Inflammatory macrophage (primary cell): ENCODE data around the gene RTP4.
A peak's percentile ranks its signal among the peaks of the same experiment; 100 is the strongest.

Experiments
- DNase-seq, 2 donors: peaks; one replicate each; pipeline ENCODE4 v3.0.0-alpha.2; 2020 to 2022
- total RNA-seq, 18 experiments: gene quantifications; one replicate each; lab custom pipeline; 2026; ENCODE audit warnings: mixed read lengths in 6 of 18, inconsistent platforms in 2 of 18; lab: John Stamatoyannopoulos, UW

The RTP4 gene, protein sequence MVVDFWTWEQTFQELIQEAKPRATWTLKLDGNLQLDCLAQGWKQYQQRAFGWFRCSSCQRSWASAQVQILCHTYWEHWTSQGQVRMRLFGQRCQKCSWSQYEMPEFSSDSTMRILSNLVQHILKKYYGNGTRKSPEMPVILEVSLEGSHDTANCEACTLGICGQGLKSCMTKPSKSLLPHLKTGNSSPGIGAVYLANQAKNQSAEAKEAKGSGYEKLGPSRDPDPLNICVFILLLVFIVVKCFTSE
- total RNA-seq, result 1.4 to 29.2 (median 5.0) reads per million in 18 experiments

DNA sequence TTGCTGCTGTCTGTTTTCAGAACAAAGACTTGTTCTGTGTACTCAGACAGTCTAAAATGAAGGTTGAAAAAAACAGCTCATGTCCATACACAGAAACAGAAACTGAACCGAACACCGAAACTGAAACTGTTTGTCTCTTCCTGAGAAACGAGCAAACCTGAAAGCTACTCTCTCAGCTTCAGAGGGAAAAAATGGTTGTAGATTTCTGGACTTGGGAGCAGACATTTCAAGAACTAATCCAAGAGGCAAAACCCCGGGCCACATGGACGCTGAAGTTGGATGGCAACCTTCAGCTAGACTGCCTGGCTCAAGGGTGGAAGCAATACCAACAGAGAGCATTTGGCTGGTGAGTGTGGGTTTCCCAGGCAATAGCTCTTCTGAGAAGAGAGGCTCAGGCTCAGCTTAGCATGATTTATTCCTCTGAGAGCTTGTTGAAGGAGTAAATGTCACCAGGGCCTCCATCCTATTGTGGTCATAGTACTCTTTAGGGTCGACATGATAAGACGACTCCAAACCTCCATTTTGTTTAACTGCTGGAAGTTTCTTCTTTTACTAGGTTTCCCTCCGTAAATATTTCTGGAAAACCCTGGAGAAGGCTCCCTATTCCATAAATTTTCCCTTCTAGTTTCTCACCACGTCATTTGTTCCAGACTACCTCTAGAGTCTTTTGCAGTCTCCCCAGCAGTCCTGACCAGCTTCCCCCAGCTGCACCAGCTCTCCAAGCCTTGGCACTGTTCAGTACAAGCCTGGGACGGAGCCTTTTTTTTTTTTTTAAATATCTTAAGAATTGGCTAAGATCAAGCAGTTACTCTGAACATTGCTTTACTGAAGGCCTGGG is at the start of gene RTP4:
TSS of gene RTP4 (plus strand) at position 135 of the 838 bp plus-strand sequence. CDS start at position 192, 57 bp downstream.
- DNase-seq, result peak; percentile 63 to 66

DNA sequence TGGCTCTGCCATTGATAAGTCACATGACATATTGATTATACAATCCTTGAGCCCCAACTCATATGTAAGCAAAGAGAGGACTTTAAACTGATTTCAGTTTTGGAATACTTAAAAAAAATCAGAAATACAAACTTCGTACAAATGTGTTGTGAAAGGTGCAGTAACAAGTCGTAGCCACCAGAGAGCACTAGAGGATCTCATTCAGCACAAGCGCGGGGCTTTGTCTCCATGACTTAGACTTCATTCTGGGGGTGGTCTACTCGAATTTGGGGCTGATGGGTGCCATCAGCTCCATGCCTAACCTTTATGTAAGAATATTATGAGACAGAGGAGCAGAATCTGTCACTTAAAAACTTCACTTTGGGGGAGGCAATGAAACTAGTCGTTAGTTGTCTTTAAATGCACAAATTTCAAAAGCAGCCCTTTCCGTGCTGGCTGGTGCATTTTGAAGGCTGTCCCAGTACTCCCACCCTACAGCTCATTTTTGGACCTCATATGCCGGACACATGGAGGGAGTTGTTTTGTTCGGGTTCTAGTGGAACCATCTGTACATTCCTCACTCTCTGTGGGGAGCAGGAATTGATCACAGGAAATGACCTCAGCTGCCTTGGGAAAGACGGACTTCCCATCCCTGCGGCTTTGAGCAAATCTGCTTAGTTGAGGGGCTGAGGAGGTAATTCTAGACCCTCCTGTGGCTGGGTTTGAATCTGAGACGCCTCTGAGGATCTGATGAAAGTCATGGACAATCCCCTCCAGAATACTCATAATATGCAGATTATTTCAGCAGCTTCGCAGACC is 49.2 kb upstream of the RTP4 start:
- DNase-seq, result peak; percentile 28 to 47

DNA sequence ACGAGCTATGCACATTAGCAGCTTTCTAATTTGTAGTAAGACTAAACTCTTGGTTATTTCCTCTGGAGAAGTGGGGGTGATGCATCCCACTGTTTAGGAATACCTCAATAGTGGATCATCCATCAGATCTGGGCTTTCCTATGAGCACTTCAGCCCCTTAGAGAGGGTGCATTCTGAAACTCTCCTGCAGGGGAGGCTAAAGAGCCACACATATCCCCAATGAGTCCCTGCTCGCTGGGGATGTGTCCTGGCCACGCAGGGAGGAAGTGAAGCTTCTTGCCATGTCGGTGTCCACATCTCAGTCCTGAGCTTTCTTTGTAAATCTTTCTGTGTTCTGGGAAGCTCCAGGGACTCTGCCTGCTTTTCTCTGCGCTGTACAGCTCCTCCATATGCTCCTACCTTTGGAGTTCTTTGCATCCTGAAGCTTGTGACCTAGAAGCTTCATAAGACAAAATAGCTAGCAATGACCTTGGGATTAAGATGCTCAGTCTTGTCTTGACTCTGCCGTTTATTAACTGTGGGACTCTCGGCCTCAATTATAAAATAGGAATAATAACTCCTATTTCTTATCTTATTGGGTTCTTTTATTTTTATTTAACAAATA is 48.4 kb upstream of the RTP4 start:
- DNase-seq, result peak; percentile 88 to 91

DNA sequence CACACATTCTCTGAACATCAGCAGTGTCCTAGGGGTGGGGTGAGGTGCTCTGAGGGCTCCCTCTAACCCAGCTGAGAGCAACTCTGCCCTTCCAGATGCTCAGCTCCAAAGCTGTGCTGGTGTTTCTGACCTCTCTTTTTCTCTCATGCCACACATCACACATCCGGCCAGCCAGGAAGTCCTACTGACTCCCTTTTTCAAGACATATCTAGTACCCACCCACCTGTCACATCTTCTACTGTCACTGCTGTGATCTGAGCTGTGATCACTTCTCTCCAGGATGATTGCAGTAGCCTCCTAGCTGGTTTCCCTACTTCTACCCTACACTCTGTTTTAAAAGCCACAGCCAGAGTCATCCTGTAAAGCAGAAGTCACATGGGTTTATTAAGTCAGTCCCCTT is 46.4 kb upstream of the RTP4 start:
- no peak for DNase-seq

DNA sequence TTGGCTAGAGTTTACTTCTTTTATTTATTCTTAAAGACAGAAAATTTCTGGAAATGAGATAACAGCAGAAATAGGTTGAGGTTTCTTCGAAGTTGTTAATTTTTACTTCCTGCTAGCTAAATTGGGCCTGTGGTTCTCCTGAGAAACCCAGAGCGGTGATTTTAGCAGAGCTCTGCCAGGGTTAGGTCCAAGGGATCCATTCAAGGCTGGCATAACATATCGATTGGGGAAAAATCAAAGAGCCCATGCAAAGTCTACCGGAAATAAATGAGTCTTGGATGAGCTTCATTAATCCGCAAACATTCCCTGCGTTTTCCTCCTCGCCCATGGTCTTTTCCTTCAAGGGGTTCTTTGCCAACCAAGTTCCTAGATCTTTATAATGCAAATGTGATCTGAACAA is 45.9 kb upstream of the RTP4 start:
- no peak for DNase-seq

DNA sequence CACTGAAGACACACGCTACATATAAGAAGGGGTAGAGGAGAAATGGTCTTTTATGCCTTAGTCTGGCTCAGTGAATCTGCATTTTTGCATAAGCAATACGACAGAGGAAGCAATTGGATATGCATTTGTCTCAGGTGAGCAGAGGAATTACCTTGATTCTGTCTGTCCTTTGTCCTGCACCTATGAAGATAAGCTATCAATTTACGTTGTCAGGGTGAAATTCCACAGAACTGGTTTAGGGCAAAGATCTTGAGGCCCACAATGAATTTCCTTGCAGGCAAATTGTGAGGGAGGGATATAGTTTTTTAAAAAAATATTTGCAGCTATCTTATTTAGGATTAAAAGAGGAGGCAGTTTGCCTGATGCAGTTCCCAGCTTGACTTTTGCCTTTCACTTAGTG is 45.1 kb upstream of the RTP4 start:
- DNase-seq, result no peak

DNA sequence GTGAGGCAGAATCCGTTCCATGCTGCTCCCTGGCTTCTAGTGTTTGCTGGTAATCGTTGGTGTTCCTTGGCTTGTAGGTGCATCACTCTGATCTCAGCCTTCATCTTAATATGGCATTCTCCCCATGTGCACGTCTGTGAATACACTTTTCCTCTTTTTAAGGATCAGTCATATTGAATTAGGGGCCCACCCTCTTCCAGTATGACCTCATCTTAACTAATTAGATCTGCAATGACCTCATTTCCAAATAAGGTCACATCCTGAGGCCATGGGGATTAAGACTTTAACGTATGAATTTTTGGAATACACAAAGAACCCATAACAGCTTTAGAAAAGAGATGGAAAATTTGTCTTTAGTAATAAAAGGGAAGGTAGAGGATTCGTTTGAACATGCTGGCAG is 42.6 kb upstream of the RTP4 start:
- no peak for DNase-seq

DNA sequence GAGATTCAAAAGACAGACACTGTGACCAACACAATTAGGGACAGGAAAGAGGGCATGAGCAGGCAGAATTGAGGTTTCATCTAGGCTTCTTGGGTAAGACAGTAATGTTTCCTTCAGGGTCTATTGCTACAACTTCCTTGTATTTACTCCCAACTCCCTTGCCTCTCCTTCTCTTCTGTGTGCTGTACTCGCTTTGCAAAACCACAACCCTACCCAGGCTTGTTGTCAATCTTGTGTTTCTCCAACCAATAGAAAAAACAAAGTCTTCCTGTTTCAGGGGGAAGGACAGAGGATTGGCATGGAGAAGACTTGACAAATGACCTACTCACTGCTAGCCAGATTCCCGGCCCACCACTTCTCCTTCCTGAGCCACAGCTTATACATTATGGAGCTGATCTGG is 40.3 kb upstream of the RTP4 start:
- DNase-seq, result peak; percentile 40 to 52

DNA sequence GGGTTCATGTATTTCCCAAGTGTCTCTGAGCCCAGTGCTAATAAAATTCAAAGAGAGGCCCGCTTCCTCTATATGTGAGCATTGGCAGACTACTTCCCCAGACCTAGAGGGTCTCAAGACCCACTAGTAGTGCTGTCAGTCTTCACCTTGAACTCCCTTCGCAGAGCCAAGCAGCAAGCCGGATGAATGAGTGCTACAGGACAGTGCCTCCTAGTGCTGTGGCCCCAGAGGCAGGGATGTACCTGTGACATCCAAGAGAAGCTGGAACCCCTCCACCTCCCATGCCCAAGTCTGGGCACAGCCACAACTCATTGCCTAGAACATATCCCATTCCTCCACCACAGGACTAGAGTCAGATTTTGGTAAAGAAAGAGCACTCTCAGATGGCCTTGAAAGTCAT is 39.5 kb upstream of the RTP4 start:
- no peak for DNase-seq

DNA sequence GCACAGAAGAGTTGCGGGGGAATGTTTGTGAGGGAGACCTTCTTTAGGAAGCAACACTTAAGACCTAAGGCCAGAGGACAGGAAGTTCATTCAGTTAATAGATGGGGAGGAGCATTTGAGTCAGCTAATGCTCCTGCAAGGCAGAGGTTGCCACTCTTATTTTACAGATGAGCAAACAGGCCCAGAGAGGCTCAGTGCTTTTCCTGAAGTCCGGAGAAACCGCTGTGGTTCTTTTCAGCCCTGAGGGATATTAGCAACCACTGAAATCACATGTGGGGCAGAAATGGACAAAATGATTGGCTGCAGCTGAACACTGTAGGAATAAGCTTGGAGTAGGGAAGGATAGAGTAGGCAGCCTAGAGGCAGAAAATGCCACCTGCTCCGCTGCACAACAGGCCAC is 33.3 kb upstream of the RTP4 start:
- no peak for DNase-seq

DNA sequence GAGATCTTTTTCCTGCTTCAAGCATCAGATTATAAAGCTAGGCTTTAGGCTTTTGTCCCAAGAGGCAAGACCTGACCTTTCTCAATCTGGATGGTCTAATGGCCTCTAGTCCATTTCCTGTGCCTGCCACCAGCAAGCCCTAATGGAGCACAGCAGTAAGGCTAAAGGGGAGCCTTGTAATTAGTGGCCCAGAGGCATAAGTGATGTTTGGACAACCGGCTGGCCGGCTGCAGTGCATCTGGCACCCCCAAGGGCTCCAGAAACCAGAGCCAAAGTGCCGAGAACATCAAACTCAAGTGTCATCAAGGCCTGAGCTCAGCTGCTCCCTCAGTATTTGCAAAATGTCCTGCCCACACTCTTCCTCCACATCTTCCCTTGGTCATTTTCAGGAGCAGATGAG is 31.9 kb upstream of the RTP4 start:
- DNase-seq, result no peak

DNA sequence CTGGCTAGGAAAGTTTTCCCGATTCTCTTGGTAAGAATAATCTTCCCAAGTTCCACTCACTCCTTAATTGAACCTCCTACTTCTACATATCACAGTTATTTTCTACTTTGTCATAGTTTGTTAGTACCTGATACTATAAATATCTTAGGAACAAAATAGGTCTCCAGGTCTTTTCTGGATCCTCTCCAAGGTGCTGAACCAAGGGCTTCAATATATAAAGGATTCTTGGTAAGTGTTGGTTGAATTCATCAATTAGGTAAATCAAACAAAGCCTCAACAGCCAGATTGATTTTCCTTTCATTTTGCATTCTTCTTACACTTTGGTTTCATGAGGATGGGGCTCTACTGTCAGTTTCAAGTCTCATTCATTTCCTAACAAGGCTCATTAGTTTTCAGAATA is 27.6 kb upstream of the RTP4 start:
- DNase-seq, result no peak

DNA sequence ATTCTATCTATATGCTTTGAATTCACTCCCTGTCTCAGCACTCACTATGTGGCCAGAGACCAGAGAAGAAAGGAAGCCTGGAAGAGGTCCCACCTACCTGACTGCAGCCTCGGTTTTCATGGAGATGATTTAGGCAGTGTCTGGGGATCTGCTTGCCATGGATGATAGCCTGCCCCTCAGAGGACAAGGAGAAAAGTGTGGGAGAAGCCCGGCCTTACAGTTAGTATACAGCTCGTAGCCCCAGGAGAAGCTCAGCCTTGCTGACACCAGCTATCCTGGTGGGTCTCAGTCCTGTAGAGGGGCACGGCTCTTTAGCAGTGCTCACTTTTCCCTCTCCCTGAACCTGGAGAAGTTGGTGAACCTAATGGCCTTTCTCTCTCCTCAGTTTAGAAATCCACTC is 25.9 kb upstream of the RTP4 start:
- DNase-seq, result no peak

DNA sequence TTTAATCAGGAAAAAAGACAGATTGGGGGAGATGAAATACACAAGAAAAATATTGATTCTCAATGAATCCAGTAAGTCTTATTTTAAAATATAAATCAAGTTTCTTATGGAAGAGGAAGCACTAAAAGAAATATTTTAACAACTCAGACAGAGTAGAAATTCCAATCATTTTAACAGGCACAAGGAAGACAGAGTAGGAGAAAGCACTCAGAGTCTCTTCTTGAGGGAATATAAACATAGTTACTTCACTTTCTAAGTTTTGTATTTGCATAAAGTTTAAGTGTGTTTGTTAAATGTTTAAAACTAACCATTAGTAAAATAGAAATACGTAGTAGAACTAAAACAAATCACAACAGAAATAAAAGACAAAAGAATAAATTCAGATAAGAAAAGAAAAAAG is 24.5 kb upstream of the RTP4 start:
- no peak for DNase-seq

DNA sequence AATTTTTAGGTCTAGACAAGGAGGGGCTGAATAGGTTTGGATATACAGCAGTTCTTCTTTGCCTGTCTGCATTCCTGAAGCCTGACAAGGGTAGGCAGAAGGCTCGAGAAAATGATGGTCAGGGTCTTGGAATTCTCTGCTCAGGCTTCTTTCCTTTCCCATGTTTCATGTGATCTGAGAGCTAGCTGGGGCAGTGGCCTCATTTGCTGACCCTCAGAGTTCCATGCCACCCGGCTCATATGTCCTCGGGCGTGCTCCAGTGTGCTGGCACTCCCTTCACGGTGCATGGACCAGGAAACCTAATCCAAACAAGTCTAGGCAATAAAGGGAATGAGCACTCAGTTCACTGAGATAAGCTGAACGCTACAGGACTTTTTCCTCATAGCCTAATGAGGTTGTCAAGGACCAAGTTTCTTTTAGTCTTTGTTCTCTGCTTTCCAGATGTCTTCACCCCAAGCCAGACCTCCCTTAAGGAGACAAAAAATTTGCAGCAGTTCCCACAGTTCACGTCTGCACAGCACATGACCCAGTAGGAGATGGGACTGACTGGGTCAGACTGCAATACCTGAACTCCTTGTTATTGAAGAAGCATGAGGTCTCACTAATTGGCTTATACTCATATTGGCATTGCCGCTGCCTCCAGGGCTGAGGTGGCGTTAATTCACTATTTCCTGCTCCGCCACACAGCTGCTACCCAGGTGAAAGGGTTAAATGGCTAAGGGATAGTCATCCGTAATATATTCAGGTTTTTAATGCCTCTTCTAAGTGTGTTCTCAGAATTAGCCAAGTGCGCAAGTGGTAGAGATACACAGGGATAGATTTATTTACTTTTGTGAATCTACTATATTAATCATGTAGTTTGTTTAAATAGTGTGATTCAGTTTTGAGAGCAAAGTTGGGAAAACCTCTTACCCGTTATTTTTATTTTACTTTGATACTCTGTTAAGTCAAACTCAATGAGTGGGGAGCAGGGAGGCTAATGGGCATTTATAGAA is 15.3 kb upstream of the RTP4 start:
- DNase-seq, result no peak

DNA sequence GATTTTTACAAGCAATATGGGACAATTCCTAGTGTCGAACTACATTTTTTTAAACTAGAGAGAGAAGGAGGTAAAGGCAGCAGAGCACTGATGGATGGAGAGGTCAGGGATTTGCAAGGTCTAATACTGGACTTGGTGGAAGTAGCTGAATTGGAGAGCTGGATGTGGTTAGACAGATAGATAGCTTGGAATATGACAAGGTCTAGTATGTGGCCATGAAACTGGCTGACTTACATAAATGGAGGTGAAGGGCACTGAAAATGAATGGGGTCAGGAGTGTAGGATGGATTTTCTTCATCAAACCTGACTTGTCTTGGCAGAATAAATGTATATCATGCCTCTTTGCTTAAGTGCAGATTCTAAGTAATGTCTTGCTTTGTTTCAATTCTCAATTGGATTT is 10.1 kb upstream of the RTP4 start:
- DNase-seq, result no peak

DNA sequence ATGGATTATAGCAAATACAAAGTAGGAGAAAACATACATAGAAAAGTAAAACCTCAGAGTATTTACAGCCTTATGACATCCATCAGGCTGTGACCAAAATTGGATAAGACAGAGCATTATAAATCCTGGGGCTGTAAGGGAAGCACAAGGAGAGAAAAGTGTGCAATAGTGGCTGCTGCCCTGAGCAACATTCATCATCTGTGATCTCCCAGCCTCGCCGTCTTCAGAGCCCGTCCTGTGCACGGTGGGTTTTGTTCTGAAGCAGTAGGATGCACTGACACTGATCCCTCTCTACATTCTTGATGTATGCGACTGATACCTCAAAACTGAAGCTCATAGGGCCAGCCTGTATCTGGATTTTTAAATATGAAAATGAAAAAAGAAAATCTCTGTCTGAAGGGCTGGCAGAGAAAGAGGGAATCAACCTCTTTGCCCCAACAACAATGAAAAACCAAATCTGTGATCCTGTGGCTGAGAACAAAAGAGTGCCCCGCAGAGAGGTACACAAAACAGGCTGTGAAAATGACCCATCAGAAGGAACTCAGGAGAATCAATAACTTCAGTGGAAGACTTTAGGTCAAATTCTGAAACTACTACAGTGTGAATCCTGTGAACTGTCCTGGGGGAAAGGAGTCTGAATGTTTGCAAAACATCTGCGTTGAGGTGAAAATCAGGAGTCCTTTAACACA is 8.2 kb upstream of the RTP4 start:
- no peak for DNase-seq

DNA sequence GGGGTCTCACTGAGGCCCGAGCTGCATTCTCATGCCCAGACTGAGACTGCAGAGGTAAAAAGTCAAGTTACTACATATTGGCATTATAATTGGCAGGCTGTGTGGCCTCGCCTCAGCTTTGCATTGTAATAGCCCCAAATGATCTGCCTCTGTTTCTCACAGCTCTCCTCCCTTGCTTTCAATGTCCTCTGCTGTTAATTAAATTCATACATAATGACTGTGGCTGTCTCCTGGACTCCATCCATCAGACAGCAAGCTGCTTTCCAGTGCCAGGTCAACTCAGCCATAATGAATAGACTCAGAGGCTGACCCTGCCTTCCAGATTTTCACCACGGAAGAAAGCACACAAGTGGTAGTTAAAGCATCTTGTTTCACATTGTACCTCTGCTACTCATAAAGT is 7.6 kb upstream of the RTP4 start:
- no peak for DNase-seq

DNA sequence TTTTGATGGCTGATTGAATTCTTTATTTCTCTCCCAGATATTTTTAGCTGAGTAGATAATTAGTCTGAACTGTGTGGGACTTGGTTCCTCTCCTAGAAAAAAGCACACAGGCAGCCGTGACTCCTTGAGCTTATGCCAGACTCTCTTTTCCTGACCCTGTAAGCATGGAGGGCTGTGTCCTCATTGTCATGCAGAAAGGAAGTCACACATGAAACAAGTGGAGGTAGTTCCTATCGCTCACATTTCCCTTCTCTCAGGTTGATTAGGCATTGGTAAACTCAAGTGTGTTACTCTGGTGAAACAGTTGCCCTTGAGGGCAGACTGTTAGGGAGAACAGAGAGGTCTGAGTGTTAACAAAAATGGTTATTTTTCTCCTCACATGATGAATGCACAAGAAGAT is 6.3 kb upstream of the RTP4 start:
- peak; percentile 32 to 52 for DNase-seq

DNA sequence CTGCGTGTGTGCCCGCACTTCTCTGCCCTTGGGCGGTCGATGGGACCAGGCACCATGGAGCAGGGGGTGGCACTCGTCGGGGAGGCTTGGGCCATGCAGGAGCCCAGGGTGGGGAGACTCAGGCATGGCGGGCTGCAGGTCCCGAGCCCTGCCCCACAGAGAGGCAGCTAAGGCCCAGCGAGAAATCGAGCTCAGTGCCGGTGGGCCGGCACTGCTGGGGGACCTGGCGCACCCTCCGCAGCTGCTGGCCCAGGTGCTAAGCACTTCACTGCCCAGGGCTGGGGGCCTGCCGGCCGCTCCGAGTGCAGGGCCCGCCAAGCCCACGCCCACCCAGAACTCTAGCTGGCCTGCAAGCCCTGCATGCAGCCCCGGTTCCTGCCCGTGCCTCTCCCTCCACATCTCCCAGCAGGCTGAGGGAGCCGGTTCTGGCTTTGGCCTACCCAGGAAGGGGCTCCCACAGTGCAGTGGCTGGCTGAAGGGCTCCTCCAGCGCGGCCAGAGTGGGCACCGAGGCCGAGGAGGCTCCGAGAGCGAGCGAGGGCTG is 553 bp upstream of the RTP4 start:
- DNase-seq, result no peak

DNA sequence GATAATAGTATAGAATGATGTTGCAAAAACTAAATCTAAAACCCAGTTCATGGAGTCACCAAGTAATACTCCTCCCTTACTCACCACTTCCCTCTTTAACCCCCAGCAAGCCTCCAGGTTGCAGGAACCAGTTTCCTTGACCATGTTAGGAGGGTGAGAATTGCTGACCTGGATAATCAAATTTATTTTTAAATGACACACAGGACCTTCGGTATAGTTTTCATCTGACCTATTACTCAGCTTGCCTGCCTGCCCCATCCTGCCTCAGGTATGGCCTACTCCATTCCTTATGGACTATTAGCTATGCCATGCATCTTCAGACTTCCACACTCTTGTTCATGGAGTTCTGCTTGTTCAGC is 883 bp downstream of the RTP4 start:
- peak; percentile 42 to 56 for DNase-seq
